WTC11 (cell line): ENCODE results near the gene FBXO48. TPM values are rescaled to one million over a fixed set of nuclear protein-coding genes. Genes with fewer than 3 reads are reported as not detected.
"Not testable (repeated sequence)": the region's sequence is repeated elsewhere in the genome, so short reads cannot be mapped to it uniquely, and the experiment has no call there.

Experiments used
- ATAC-seq: fragments of 200-7000 bp; cut with Tn5 transposase; 2 replicates; pipeline ENCODE4 v1.10.0; 2021; ENCODE audit warnings: mild to moderate bottlenecking, moderate library complexity
- CTCF ChIA-PET: fragments of 300-600 bp; sonication (Branson Sonifier 250); formaldehyde crosslinking; loops from one replicate; lab custom pipeline; 2021; ENCODE audit warnings: antibody characterized with exemption; lab: Charles Lee
- POLR2A ChIA-PET: fragments of 350-600 bp; sonication (Branson Sonifier 250); formaldehyde crosslinking; loops from one replicate; lab custom pipeline; 2021; ENCODE audit warnings: antibody characterized with exemption; lab: Charles Lee
- DNase-seq: peaks from one replicate; pipeline ENCODE4 v3.0.0; 2021; ENCODE audit warnings: low spot score
- H3K27ac Mint-ChIP-seq: 2 replicates; pipeline ENCODE4 v1.8.0; 2021; ENCODE audit warnings: mixed read lengths
- H3K27me3 Mint-ChIP-seq: 2 replicates; pipeline ENCODE4 v1.8.0; 2021; ENCODE audit warnings: low read depth, mild to moderate bottlenecking, moderate library complexity, mixed read lengths
- H3K36me3 Mint-ChIP-seq: 2 replicates; pipeline ENCODE4 v1.8.0; 2021; ENCODE audit warnings: mixed read lengths
- H3K4me1 Mint-ChIP-seq: 2 replicates; pipeline ENCODE4 v1.8.0; 2022; ENCODE audit warnings: mixed read lengths
- H3K4me3 Mint-ChIP-seq: 2 replicates; pipeline ENCODE4 v1.8.0; 2021; ENCODE audit warnings: mild to moderate bottlenecking, moderate library complexity, mixed read lengths
- H3K9me3 Mint-ChIP-seq: 2 replicates; pipeline ENCODE4 v1.8.0; 2021; ENCODE audit warnings: mixed read lengths
- ATF1 ChIP-seq: sonication (generic); formaldehyde crosslinking; IDR thresholded peaks from 2 replicates; pipeline ENCODE4 v1.8.1; 2023; ENCODE audit warnings: mild to moderate bottlenecking, moderate library complexity, missing genetic modification reagents
- CTCF ChIP-seq: fragments of 200-600 bp; IDR thresholded peaks from 2 replicates; pipeline ENCODE4 v1.8.0; 2022; ENCODE audit warnings: antibody characterized with exemption
- FOXJ3 ChIP-seq: sonication (generic); formaldehyde crosslinking; IDR thresholded peaks from 2 replicates; pipeline ENCODE4 v1.9.0; 2021; ENCODE audit warnings: missing genetic modification reagents, mild to moderate bottlenecking, borderline replicate concordance
- PREB ChIP-seq: sonication (generic); formaldehyde crosslinking; IDR thresholded peaks from 2 replicates; pipeline ENCODE4 v1.8.1; 2022; ENCODE audit warnings: mild to moderate bottlenecking, missing genetic modification reagents, moderate library complexity, borderline replicate concordance
- RORB ChIP-seq: fragments of 250-450 bp; sonication (Bioruptor Pico); IDR thresholded peaks from 2 replicates; pipeline ENCODE4 v1.9.0; 2021; ENCODE audit warnings: mild to moderate bottlenecking
- SMAD3 ChIP-seq: sonication (generic); formaldehyde crosslinking; IDR thresholded peaks from 2 replicates; pipeline ENCODE4 v1.8.0; 2022; ENCODE audit warnings: missing genetic modification reagents, mild to moderate bottlenecking, borderline replicate concordance
- SMAD4 ChIP-seq: sonication (generic); formaldehyde crosslinking; IDR thresholded peaks from 2 replicates; pipeline ENCODE4 v1.8.0; 2022; ENCODE audit warnings: mild to moderate bottlenecking, missing genetic modification reagents
- ZNF263 ChIP-seq: sonication (generic); formaldehyde crosslinking; IDR thresholded peaks from 2 replicates; pipeline ENCODE4 v1.8.1; 2022; ENCODE audit warnings: low read depth, mild to moderate bottlenecking, moderate library complexity, missing genetic modification reagents
- ZNF281 ChIP-seq: sonication (generic); formaldehyde crosslinking; IDR thresholded peaks from 2 replicates; pipeline ENCODE4 v1.8.0; 2023; ENCODE audit warnings: mild to moderate bottlenecking, missing genetic modification reagents
- ZNF671 ChIP-seq: fragments of 250-450 bp; sonication (Bioruptor Pico); IDR thresholded peaks from 2 replicates; pipeline ENCODE4 v1.8.0; 2021; ENCODE audit warnings: mild to moderate bottlenecking
- total RNA-seq: library from RNA; stranded (reverse); gene quantifications from 3 replicates; pipeline ENCODE4 v1.2.3, GENCODE V29; 2021

The FBXO48 gene
- total RNA-seq, 1 experiment from 2014 or later: 1.3 TPM

GRCh38 chr2:68448671-68449653 lies 18.1 kb downstream of the FBXO48 start (continued):
- no peak for TF ChIP-seq PREB (CRISPR knock-in tag)
- TF ChIP-seq, all 79 proteins: peak for 0

- no peak for ATAC-seq
- CTCF ChIA-PET: interaction anchor here (0.6 kb wide), 1 partner anchor 255 kb away, joined by 4 read pairs; no protein-coding TSS in a partner anchor
- H3K36me3 Mint-ChIP-seq: no peaks in the 10 kb centered on the region
Observed at GRCh38 chr2:68447118-68447517, 20.0 kb downstream of the FBXO48 start.

GRCh38 chr2:68446425-68446824 lies 20.7 kb downstream of the FBXO48 start:
- H3K27ac Mint-ChIP-seq, ATAC-seq, POLR2A ChIA-PET, DNase-seq, H3K36me3 Mint-ChIP-seq, H3K9me3 Mint-ChIP-seq, CTCF ChIA-PET, H3K4me1 Mint-ChIP-seq, H3K27me3 Mint-ChIP-seq, H3K4me3 Mint-ChIP-seq: not testable (repeated sequence)

More at GRCh38 chr2:68447118-68447517, 20.0 kb downstream of the FBXO48 start:
- no peak for DNase-seq
- POLR2A ChIA-PET: no interaction called here
- Mint-ChIP-seq H3K27ac (no peak overlapping the region), H3K27me3 (no peaks in the 10 kb centered on the region), H3K9me3 (no peaks in the 10 kb centered on the region), H3K4me1 (no peaks in the 10 kb centered on the region), H3K4me3 (no peak overlapping the region)
- no peak for TF ChIP-seq RORB (CRISPR knock-in tag)
- TF ChIP-seq ZNF281 (CRISPR knock-in tag): no peak
- no peak for TF ChIP-seq SMAD4 (CRISPR knock-in tag)
- no peak for TF ChIP-seq SMAD3 (CRISPR knock-in tag)
- TF ChIP-seq FOXJ3 (CRISPR knock-in tag): no peak
- no peak for TF ChIP-seq ATF1 (CRISPR knock-in tag)
- TF ChIP-seq ZNF263: no peak

- Mint-ChIP-seq H3K4me3 (no peak overlapping the region), H3K27ac (no peak overlapping the region), H3K9me3 (no peaks in the 10 kb centered on the region), H3K27me3 (no peaks in the 10 kb centered on the region), H3K4me1 (peaks cover 5% of the 10 kb centered on the region), H3K36me3 (no peaks in the 10 kb centered on the region)
- no peak for ATAC-seq
- ChIA-PET CTCF (interaction anchor here (0.6 to 2.6 kb wide), 36 partner anchors 9 to 484 kb away, joined by 3 to 22 read pairs (median 4); partner anchors contain the start of genes APLF, CNRIP1, FBXO48 and PLEK), POLR2A (no interaction called here)
- TF ChIP-seq FOXJ3 (CRISPR knock-in tag): no peak
- DNase-seq: no peak
Observed at GRCh38 chr2:68441994-68442322, 25.1 kb downstream of the FBXO48 start.

GRCh38 chr2:68441179-68441993 lies 25.7 kb downstream of the FBXO48 start:
- no peak overlapping the region for H3K4me3 Mint-ChIP-seq
- no peak overlapping the region for H3K27ac Mint-ChIP-seq
- no peaks in the 10 kb centered on the region for H3K27me3 Mint-ChIP-seq
- ChIA-PET CTCF (interaction anchor here (0.6 to 2.6 kb wide), 42 partner anchors 9 to 484 kb away, joined by 3 to 22 read pairs (median 4); partner anchors contain the start of genes APLF, CNRIP1, FBXO48 and PLEK), POLR2A (no interaction called here)
- peak; percentile 96 for ATAC-seq
- peak; percentile 79 for DNase-seq
- H3K9me3 Mint-ChIP-seq: no peaks in the 10 kb centered on the region
- no peaks in the 10 kb centered on the region for H3K36me3 Mint-ChIP-seq
- H3K4me1 Mint-ChIP-seq: peaks cover 9% of the 10 kb centered on the region
- TF ChIP-seq ZNF671 (CRISPR knock-in tag) (no peak), CTCF (peak; percentile 93)
